Motor neuron (in vitro differentiated cells): ENCODE measurements around the gene A2ML1. TPM values are rescaled to one million over a fixed set of nuclear protein-coding genes. Genes with fewer than 3 reads are reported as not detected.
"Not testable (repeated sequence)": the region's sequence is repeated elsewhere in the genome, so short reads cannot be mapped to it uniquely, and the experiment has no call there.

Experiments
- ATAC-seq, 8 experiments: fragments of 200-7000 bp; cut with Tn5 transposase; replicated peaks in 6 of 8; 2 replicates each; pipeline ENCODE4 v1.8.0; 2021; ENCODE audit warnings: mild to moderate bottlenecking in 8 of 8, moderate library complexity in 8 of 8
- H3K27ac ChIP-seq, 2 donors: fragments of 250-450 bp; sonication (Bioruptor Pico); 2 replicates each; pipeline ENCODE4 v1.9.0; 2021; ENCODE audit warnings: antibody characterized with exemption in 2 of 2, mild to moderate bottlenecking in 2 of 2, moderate library complexity in 1 of 2
- H3K4me1 ChIP-seq, 2 donors: fragments of 250-450 bp; sonication (Bioruptor Pico); replicated peaks in 1 of 2; 2 replicates each; pipeline ENCODE4 v1.6.1; 2021; ENCODE audit warnings: antibody characterized with exemption in 2 of 2, mild to moderate bottlenecking in 2 of 2, moderate library complexity in 1 of 2
- H3K4me3 ChIP-seq, 5 donors: fragments of 250-450 bp; sonication (Bioruptor Pico); 2 replicates each; pipeline ENCODE4 v1.9.0; 2021; ENCODE audit warnings: antibody characterized with exemption in 5 of 5, mild to moderate bottlenecking in 5 of 5, moderate library complexity in 4 of 5
- WGBS, 10 experiments: fragments of 450-650 bp; shearing (Covaris generic); methylation state at CpG; one replicate each; pipeline ENCODE4 v1.0.0; 2022; 5-methylcytosine and 5-hydroxymethylcytosine counted together
- in situ Hi-C, 9 experiments: fragments of 400-800 bp; cut with MboI; loops; one replicate each; pipeline ENCODE4 v1.15.0; 2021; ENCODE audit warnings: low sequenced_read_pairs in 9 of 9, low pct_unique_long_range_greater_than_20kb in 2 of 9; ENCODE audit not compliant: unreplicated experiment in 9 of 9
- total RNA-seq, 8 experiments: library from RNA; unstranded; fragments of 300-600 nt; gene quantifications; 2 replicates each; pipeline versions ENCODE4 v1.2.3 to v1.2.4, GENCODE V29; 2022

Gene A2ML1
- total RNA-seq: 1 to 10 TPM in 2 of 8 experiments, under 1 TPM in 5, not detected in 1; 0.33 to 1.7 (median 0.55) TPM

DNA sequence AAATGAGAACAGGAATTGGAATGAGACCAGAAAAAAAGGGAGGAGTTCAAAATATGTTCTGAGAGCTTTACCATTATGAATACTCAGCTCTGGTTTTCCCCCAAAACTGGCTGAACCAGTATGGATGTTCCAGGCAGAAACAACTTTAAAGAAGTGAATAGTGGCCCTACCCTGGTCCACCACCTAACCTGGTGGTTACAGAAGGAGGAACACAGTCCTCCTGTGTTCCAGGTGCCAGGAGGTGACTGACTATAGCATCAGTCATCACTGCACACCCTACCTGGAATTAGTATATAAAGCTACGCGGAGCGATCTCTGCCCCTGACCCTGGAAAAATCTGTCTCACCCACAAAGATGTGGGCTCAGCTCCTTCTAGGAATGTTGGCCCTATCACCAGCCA lies at the start of gene A2ML1:
A2ML1 (plus strand) TSS at position 324 of the 400 bp plus-strand sequence; CDS start at position 355, 31 bp downstream.
- H3K4me1 ChIP-seq: no peaks in the 10 kb centered on the region
- in situ Hi-C loops: no loop called here
- 86 to 100% methylated on average over 2 to 3 of the region's 3 CpGs; no CpG with 5 or more reads in 8 of the 10 experiments for WGBS, 10 experiments
- no peak within 1 kb of the TSS for H3K27ac ChIP-seq
- no peak within 1 kb of the TSS for H3K4me3 ChIP-seq
- no peak for ATAC-seq

DNA sequence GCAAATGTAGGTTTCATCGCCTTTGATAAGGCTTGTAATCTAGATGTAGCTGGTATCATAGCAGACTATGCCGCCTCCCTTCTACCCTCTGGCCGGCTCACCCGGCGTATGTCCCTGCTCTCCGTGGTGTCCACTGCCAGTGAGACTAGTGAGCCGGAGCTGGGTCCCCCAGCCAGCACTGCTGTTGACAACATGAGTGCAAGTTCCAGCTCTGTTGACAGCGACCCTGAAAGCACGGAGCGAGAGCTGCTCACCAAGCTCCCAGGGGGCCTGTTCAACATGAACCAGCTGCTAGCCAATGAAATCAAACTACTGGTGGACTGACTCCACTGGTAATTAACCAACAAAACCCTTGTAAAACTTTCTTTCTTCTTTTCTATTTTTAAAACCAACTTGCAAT lies 49.0 kb upstream of the A2ML1 start:
- Histone ChIP-seq H3K4me3 (no peak overlapping the region), H3K4me1 (no peaks in the 10 kb centered on the region), H3K27ac (no peak overlapping the region)
- no peak for ATAC-seq
- whole genome bisulfite sequencing, 10 experiments: 73 to 100% (median 92%) methylated on average over 1 to 10 of the region's 10 CpGs; no CpG with 5 or more reads in 4 of the 10 experiments
- in situ Hi-C loops: no loop called here

- H3K4me1 ChIP-seq: no peaks in the 10 kb centered on the region
- H3K4me3 ChIP-seq: no peak overlapping the region
- in situ Hi-C loops: no loop called here
- WGBS, 10 experiments: 50 to 100% (median 68%) methylated on average over 1 to 4 of the region's 4 CpGs; no CpG with 5 or more reads in 6 of the 10 experiments
- ATAC-seq: no peak
- H3K27ac ChIP-seq: no peak overlapping the region
Measured at GRCh38 chr12:8779281-8779680, 43.1 kb upstream of the A2ML1 start.

- in situ Hi-C loops: no loop called here
- Histone ChIP-seq H3K4me1 (no peaks in the 10 kb centered on the region), H3K4me3 (no peak overlapping the region), H3K27ac (no peak overlapping the region)
- 0 to 100% (median 83%) methylated on average over 1 to 2 of the region's 2 CpGs; no CpG with 5 or more reads in 1 of the 10 experiments for WGBS, 10 experiments
- ATAC-seq: peak in 3 of 8 experiments; percentile 29 to 39 (median 32)
Measured at GRCh38 chr12:8779862-8780261, 42.6 kb upstream of the A2ML1 start.

GRCh38 chr12:8780389-8780788 lies 42.0 kb upstream of the A2ML1 start:
- Histone ChIP-seq H3K27ac (no peak overlapping the region), H3K4me3 (no peak overlapping the region), H3K4me1 (no peaks in the 10 kb centered on the region)
- peak in 4 of 8 experiments; percentile 58 to 89 (median 76) for ATAC-seq
- in situ Hi-C loops: no loop called here
- 11 to 82% (median 47%) methylated on average over 1 of the region's 1 CpG; no CpG with 5 or more reads in 2 of the 10 experiments for WGBS, 10 experiments

DNA sequence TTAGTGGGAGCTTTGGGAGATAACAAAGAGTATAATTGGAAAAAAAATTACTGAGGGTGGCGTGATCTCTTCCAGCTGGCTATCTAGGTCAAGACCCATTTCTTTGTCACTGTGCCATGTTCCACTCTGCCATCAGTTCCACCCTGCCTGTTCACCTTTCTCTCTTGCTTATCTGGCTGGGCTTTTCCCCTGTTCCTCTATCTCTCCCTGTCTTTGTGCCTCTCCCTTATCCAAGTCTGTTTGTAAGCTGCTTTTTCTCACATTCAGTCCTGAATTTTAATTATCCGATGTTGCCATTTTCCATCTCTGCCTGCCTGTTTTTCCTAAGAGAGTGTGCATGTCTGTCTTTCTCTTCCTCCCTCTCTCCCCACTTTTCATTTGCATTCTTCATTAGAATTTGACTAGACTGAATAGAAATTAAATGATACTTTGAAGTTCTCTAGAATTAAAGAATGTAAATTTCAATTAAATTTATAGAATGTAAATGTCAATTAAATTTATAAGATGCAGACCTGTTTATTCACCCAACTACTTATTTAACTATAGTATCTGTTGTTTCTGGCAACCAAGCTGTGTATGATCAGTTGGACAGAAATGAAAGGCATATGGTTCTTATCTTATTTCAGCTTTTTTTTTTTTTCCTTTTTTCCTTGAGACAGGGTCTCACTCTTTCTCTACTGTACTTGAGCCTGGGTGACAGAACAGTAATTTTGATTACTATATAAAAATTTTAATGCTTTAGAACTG lies 40.9 kb upstream of the A2ML1 start:
- Histone ChIP-seq H3K4me3 (no peak overlapping the region), H3K27ac (no peak overlapping the region), H3K4me1 (no peaks in the 10 kb centered on the region)
- in situ Hi-C loops: no loop called here
- 22 to 100% (median 92%) methylated on average over 1 to 2 of the region's 2 CpGs; no CpG with 5 or more reads in 1 of the 10 experiments for WGBS, 10 experiments
- ATAC-seq: no peak

- in situ Hi-C loops: no loop called here
- Histone ChIP-seq H3K4me3 (no peak overlapping the region), H3K4me1 (no peaks in the 10 kb centered on the region), H3K27ac (no peak overlapping the region)
- peak in 1 of 8 experiments; percentile 49 for ATAC-seq
Measured at GRCh38 chr12:8784290-8784888, 38.0 kb upstream of the A2ML1 start.

DNA sequence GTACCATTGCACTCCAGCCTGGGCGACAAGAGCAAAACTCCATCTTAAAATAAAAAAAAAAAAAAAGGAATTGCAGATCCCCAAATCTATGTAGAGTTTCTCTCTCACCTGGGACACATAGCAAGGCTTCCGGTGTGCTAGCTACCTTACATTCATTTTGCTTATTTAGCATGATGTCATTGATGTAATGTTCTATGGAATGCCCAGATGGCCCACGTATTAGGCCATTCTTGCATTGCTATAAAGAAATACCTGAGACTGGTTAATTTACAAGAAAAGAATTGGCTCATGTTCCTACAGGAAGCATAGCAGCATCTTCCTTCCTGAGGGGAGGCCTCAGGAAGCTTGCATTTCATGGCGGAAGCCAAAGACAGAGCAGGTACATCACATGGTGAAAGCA lies 36.9 kb upstream of the A2ML1 start:
- no peak for ATAC-seq
- Histone ChIP-seq H3K4me1 (peaks cover 0 to 2% of the 10 kb centered on the region in 2 donors), H3K4me3 (no peak overlapping the region), H3K27ac (no peak overlapping the region)
- 67 to 100% (median 87%) methylated on average over 1 to 3 of the region's 4 CpGs; no CpG with 5 or more reads in 4 of the 10 experiments for WGBS, 10 experiments
- in situ Hi-C loops: no loop called here

DNA sequence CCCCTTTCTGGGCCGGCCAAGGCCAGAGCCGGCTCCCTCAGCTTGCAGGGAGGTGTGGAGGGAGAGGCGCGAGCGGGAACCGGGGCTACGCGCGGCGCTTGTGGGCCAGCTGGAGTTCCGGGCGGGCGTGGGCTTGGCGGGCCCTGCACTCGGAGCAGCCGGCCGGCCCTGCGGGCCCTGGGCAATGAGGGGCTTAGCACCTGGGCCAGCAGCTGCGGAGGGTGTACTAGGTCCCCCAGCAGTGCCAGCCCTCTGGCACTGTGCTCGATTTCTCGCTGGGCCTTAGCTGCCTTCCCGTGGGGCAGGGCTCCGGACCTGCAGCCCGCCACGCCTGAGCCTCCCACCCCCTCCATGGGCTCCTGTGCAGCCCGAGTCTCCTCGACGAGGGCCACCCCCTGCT lies 35.2 kb upstream of the A2ML1 start:
- in situ Hi-C loops, H3K4me1 ChIP-seq, ATAC-seq, H3K4me3 ChIP-seq: not testable (repeated sequence)
- no CpG with 5 or more reads among the region's 28 CpGs for WGBS, 10 experiments
- peak overlapping the region in 1 of 2 donors; percentile 37 for H3K27ac ChIP-seq

DNA sequence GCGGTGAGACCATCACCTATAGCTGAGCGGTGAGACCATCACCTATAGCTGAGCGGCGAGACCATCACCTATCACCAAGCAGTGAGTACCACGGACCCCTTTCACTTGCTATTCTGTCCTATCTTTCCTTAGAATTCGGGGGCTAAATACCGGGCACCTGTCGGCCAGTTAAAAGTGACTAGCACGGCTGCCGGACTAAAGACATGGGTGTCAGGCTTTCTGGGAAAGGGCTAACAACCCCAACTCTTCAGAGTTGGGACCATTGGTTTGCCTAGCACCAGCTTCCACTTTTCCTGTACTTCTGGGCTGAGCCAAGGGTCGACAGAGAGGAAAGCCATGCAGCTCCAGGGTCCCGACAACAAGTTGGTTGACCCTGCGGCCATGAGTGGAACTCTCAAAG lies 33.7 kb upstream of the A2ML1 start:
- H3K27ac ChIP-seq, ATAC-seq, H3K4me1 ChIP-seq, in situ Hi-C loops: not testable (repeated sequence)
- whole genome bisulfite sequencing, 10 experiments: 0 to 61% (median 12%) methylated on average over 1 to 5 of the region's 13 CpGs; no CpG with 5 or more reads in 5 of the 10 experiments
- peak overlapping the region; percentile 20 to 46 (median 38) for H3K4me3 ChIP-seq

DNA sequence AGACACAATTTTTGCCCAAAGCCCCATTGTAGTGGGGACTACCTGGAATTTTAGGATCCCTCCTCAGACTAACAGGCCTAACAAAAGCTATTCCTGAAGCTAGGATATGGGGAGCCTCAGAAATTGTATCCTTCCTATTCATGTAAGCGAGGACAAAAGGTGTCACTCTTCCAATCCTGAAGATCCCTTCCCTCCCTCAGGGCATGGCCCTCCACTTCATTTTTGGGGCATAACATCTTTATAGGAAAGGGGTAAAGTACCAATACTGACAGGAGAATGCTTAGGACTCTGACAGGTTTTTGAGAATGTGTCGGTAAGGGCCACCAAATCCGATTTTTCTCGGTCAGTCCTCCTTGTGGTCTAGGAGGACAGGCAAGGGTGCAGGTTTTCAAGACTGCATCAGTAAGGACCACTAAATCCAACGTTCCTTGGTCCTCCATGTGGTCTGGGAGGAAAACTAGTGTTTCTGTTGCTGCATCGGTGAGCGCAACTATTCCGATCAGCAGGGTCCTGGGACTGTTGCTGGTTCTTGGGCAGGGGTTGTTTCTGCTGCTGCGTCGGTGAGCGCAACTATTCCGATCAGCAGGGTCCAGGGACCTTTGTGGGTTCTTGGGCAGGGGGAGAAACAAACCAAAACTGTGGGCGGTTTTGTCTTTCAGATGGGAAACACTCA lies 32.9 kb upstream of the A2ML1 start:
- H3K4me1 ChIP-seq, in situ Hi-C loops, H3K27ac ChIP-seq, ATAC-seq: not testable (repeated sequence)
- WGBS, 10 experiments: 0 to 70% (median 33%) methylated on average over 1 to 9 of the region's 13 CpGs; no CpG with 5 or more reads in 2 of the 10 experiments
- peak overlapping the region; percentile 20 to 46 (median 38) for H3K4me3 ChIP-seq

GRCh38 chr12:8793226-8793625 lies 29.2 kb upstream of the A2ML1 start:
- ATAC-seq, in situ Hi-C loops, H3K4me1 ChIP-seq, H3K27ac ChIP-seq, H3K4me3 ChIP-seq: not testable (repeated sequence)
- WGBS, 10 experiments: 94 to 100% (median 100%) methylated on average over 2 to 4 of the region's 4 CpGs; no CpG with 5 or more reads in 5 of the 10 experiments

- ATAC-seq, H3K27ac ChIP-seq, H3K4me1 ChIP-seq, H3K4me3 ChIP-seq, in situ Hi-C loops: not testable (repeated sequence)
- 98 to 100% methylated on average over 1 to 9 of the region's 21 CpGs; no CpG with 5 or more reads in 8 of the 10 experiments for WGBS, 10 experiments
Measured at GRCh38 chr12:8794611-8795010, 27.8 kb upstream of the A2ML1 start.
